MCF 10A (cell line): ENCODE data around the gene TEKT3. TPM values are rescaled to one million over a fixed set of nuclear protein-coding genes. Genes with fewer than 3 reads are reported as not detected.

Experiments
- BruUV-seq: library from RNA; stranded (reverse); fragments of 400-500 nt; replicated peaks from 2 replicates; lab custom pipeline; 2021; lab: Mats Ljungman, UMichigan
- CTCF ChIA-PET: fragments of 300-600 bp; sonication (Branson Sonifier 250); formaldehyde crosslinking; extraction: SDS; loops from one replicate; lab custom pipeline; 2021; ENCODE audit warnings: antibody characterized with exemption, inconsistent platforms; lab: Yijun Ruan, JAX
- POLR2A ChIA-PET: fragments of 300-600, 350-650 bp; sonication (Branson Sonifier 250); formaldehyde crosslinking; extraction: SDS; loops from one replicate; lab custom pipeline; 2020; ENCODE audit warnings: antibody characterized with exemption, inconsistent platforms; lab: Yijun Ruan, JAX
- DNase-seq: peaks from one replicate; pipeline ENCODE4 v3.0.0-alpha.2; 2018; ENCODE audit not compliant: unreplicated experiment
- H3K27ac Mint-ChIP-seq: one replicate; pipeline ENCODE4 v1.8.0; 2022; ENCODE audit warnings: mild to moderate bottlenecking, low read depth, mixed read lengths; ENCODE audit not compliant: unreplicated experiment
- H3K27me3 Mint-ChIP-seq: one replicate; pipeline ENCODE4 v1.8.0; 2022; ENCODE audit warnings: mixed read lengths; ENCODE audit not compliant: insufficient read depth, unreplicated experiment
- H3K36me3 Mint-ChIP-seq: one replicate; pipeline ENCODE4 v1.8.0; 2022; ENCODE audit warnings: mild to moderate bottlenecking, moderate library complexity, mixed read lengths; ENCODE audit not compliant: insufficient read depth, unreplicated experiment
- H3K4me1 Mint-ChIP-seq: one replicate; pipeline ENCODE4 v1.8.0; 2022; ENCODE audit warnings: mixed read lengths; ENCODE audit not compliant: insufficient read depth, unreplicated experiment
- H3K4me3 Mint-ChIP-seq: one replicate; pipeline ENCODE4 v1.8.0; 2022; ENCODE audit warnings: mild to moderate bottlenecking, moderate library complexity, mixed read lengths; ENCODE audit not compliant: unreplicated experiment
- H3K9me3 Mint-ChIP-seq: one replicate; pipeline ENCODE4 v1.8.0; 2022; ENCODE audit warnings: mixed read lengths; ENCODE audit not compliant: unreplicated experiment
- CTCF ChIP-seq: fragments of 200-600 bp; IDR thresholded peaks from one replicate; pipeline ENCODE4 v1.8.0; 2022; ENCODE audit warnings: antibody characterized with exemption, mild to moderate bottlenecking; ENCODE audit not compliant: unreplicated experiment
- intact Hi-C: fragments of 100-400 bp; cut with micrococcal nuclease; formaldehyde crosslinking; loops from 2 replicates; pipeline ENCODE4 v1.14.1; 2022
- total RNA-seq: library from RNA; stranded (reverse); gene quantifications from 2 replicates; pipeline ENCODE4 v1.2.3, GENCODE V29; 2022

Gene TEKT3
- total RNA-seq, 1 experiment from 2014 or later: not detected

GRCh38 chr17:15384142-15384787 is 42.9 kb upstream of the TEKT3 start:
- peaks cover 32% of the 10 kb centered on the region for H3K27me3 Mint-ChIP-seq
- no TSS peak for BruUV-seq
- CTCF ChIA-PET: interaction anchor here (1.1 kb wide), 1 partner anchor 104 kb away, joined by 4 read pairs; no protein-coding TSS in a partner anchor
- H3K9me3 Mint-ChIP-seq: no peaks in the 10 kb centered on the region
- no peak overlapping the region for H3K27ac Mint-ChIP-seq
- intact Hi-C loops: no loop called here
- peaks cover 6% of the 10 kb centered on the region for H3K36me3 Mint-ChIP-seq
- TF ChIP-seq CTCF: no peak
- H3K4me3 Mint-ChIP-seq: peak overlapping the region; percentile 31
- peaks cover 4% of the 10 kb centered on the region for H3K4me1 Mint-ChIP-seq
- DNase-seq: peak; percentile 11
- POLR2A ChIA-PET: no interaction called here

GRCh38 chr17:15382914-15383313 is 41.5 kb upstream of the TEKT3 start:
- H3K27me3 Mint-ChIP-seq: peaks cover 25% of the 10 kb centered on the region
- intact Hi-C loops: no loop called here
- CTCF ChIA-PET: interaction anchor here (0.6 to 1.1 kb wide), 5 partner anchors 9 to 130 kb away, joined by 3 to 5 read pairs (median 3); no protein-coding TSS in a partner anchor

GRCh38 chr17:15381707-15382106 is 40.3 kb upstream of the TEKT3 start:
- BruUV-seq: no TSS peak
- intact Hi-C loops: no loop called here
- CTCF ChIA-PET: interaction anchor here (0.6 kb wide), 1 partner anchor 89 kb away, joined by 3 read pairs; no protein-coding TSS in a partner anchor
- H3K27me3 Mint-ChIP-seq: peaks cover 25% of the 10 kb centered on the region
- peaks cover 6% of the 10 kb centered on the region for H3K36me3 Mint-ChIP-seq
- POLR2A ChIA-PET: interaction anchor here (0.6 to 1.0 kb wide), 2 partner anchors 9 to 30 kb away, joined by 3 to 4 read pairs; no protein-coding TSS in a partner anchor
- peaks cover 4% of the 10 kb centered on the region for H3K4me1 Mint-ChIP-seq
- H3K27ac Mint-ChIP-seq: no peak overlapping the region
- no peaks in the 10 kb centered on the region for H3K9me3 Mint-ChIP-seq
- H3K4me3 Mint-ChIP-seq: no peak overlapping the region
- peak; percentile 46 for DNase-seq
- no peak for TF ChIP-seq CTCF

More at GRCh38 chr17:15382914-15383313, 41.5 kb upstream of the TEKT3 start:
- Mint-ChIP-seq H3K27ac (no peak overlapping the region), H3K4me1 (peaks cover 4% of the 10 kb centered on the region), H3K9me3 (no peaks in the 10 kb centered on the region), H3K4me3 (no peak overlapping the region), H3K36me3 (peaks cover 6% of the 10 kb centered on the region)
- DNase-seq: no peak
- POLR2A ChIA-PET: no interaction called here
- no TSS peak for BruUV-seq
- no peak for TF ChIP-seq CTCF

GRCh38 chr17:15380446-15380845 is 39.0 kb upstream of the TEKT3 start:
- no TSS peak for BruUV-seq

More at GRCh38 chr17:15380446-15380845, 39.0 kb upstream of the TEKT3 start:
- intact Hi-C loops: no loop called here
- no peak for TF ChIP-seq CTCF
- DNase-seq: no peak
- H3K27me3 Mint-ChIP-seq: peaks cover 31% of the 10 kb centered on the region
- peaks cover 4% of the 10 kb centered on the region for H3K4me1 Mint-ChIP-seq
- POLR2A ChIA-PET: no interaction called here
- no peak overlapping the region for H3K4me3 Mint-ChIP-seq
- H3K27ac Mint-ChIP-seq: no peak overlapping the region
- CTCF ChIA-PET: no interaction called here
- peaks cover 6% of the 10 kb centered on the region for H3K36me3 Mint-ChIP-seq
- H3K9me3 Mint-ChIP-seq: no peaks in the 10 kb centered on the region
